H1 (cell line): ENCODE data around the gene ANGPTL2. TPM values are rescaled to one million over a fixed set of nuclear protein-coding genes. Genes with fewer than 3 reads are reported as not detected.

ENCODE experiments used
- CTCF ChIA-PET: fragments of 300-600 bp; sonication (Branson Sonifier 250); formaldehyde crosslinking; loops from one replicate; lab custom pipeline; 2021; ENCODE audit not compliant: partially characterized antibody; lab: Charles Lee
- POLR2A ChIA-PET: fragments of 300-600 bp; sonication (Branson Sonifier 250); formaldehyde crosslinking; loops from one replicate; lab custom pipeline; 2021; ENCODE audit warnings: inconsistent platforms; ENCODE audit not compliant: partially characterized antibody; lab: Charles Lee
- DNase-seq, 2 experiments: peaks; one replicate each; pipeline versions ENCODE4 v3.0.0 to v3.0.0-alpha.2; 2010 to 2022; ENCODE audit warnings: low spot score in 2 of 2, low read depth in 1 of 2, mixed read lengths in 1 of 2
- FAIRE-seq: peaks from 2 replicates; lab custom pipeline; 2011; peaks lifted over from hg19 to GRCh38; lab: Jason Lieb, UNC
- H2AFZ ChIP-seq: 2 replicates; pipeline ENCODE4 v1.8.1; 2012; ENCODE audit warnings: low read length, inconsistent platforms
- H2AK5ac ChIP-seq: 2 replicates; pipeline ENCODE4 v1.6.1; 2013; ENCODE audit warnings: low read depth, low read length
- H2BK120ac ChIP-seq: replicated peaks from 2 replicates; pipeline ENCODE3; 2013; ENCODE audit warnings: low read depth, low read length, inconsistent platforms
- H2BK12ac ChIP-seq: 2 replicates; pipeline ENCODE4 v1.6.1; 2013; ENCODE audit warnings: low read depth, low read length
- H2BK15ac ChIP-seq: 2 replicates; pipeline ENCODE4 v1.6.1; 2013; ENCODE audit warnings: low read length
- H2BK20ac ChIP-seq: 2 replicates; pipeline ENCODE4 v1.6.1; 2013; ENCODE audit warnings: low read length
- H2BK5ac ChIP-seq: 2 replicates; pipeline ENCODE4 v1.6.1; 2013; ENCODE audit warnings: low read depth, low read length
- H3K14ac ChIP-seq: 2 replicates; pipeline ENCODE4 v1.6.1; 2013; ENCODE audit warnings: inconsistent platforms; ENCODE audit not compliant: insufficient read length
- H3K18ac ChIP-seq: 2 replicates; pipeline ENCODE4 v1.6.1; 2013; ENCODE audit warnings: low read length; ENCODE audit errors: extremely low read depth
- H3K23ac ChIP-seq: 2 replicates; pipeline ENCODE4 v1.6.1; 2013; ENCODE audit warnings: inconsistent platforms; ENCODE audit not compliant: insufficient read length
- H3K23me2 ChIP-seq: 2 replicates; pipeline ENCODE4 v1.6.1; 2013; ENCODE audit warnings: low read depth, low read length
- H3K27ac ChIP-seq: 2 replicates; pipeline ENCODE4 v1.6.1; 2011; ENCODE audit warnings: low read depth, low read length, inconsistent platforms
- H3K27me3 ChIP-seq, 4 experiments: replicated peaks in 1 of 4; 1 replicate in 1 of 4; 2 replicates in 3 of 4; pipeline versions ENCODE4 v1.6.1 to v1.8.1; 2011 to 2013; ENCODE audit warnings: low read length in 3 of 4, mild to moderate bottlenecking in 3 of 4, inconsistent platforms in 2 of 4, mixed read lengths in 2 of 4, moderate library complexity in 1 of 4; ENCODE audit not compliant: control insufficient read depth in 3 of 4, insufficient read depth in 3 of 4; ENCODE audit errors: extremely low read depth in 1 of 4
- H3K36me3 ChIP-seq, 4 experiments: 2 replicates each; pipeline versions ENCODE4 v1.6.1 to v1.8.1; 2011 to 2013; ENCODE audit warnings: mild to moderate bottlenecking in 4 of 4, low read length in 3 of 4, moderate library complexity in 2 of 4, control low read depth in 1 of 4, inconsistent platforms in 1 of 4; ENCODE audit not compliant: insufficient read depth in 4 of 4, control insufficient read depth in 2 of 4
- H3K4ac ChIP-seq: replicated peaks from 2 replicates; pipeline ENCODE3; 2013; ENCODE audit warnings: low read length, low read depth, mixed read lengths, inconsistent platforms; ENCODE audit not compliant: insufficient read length
- H3K4me1 ChIP-seq, 4 experiments: replicated peaks in 1 of 4; 1 replicate in 1 of 4; 2 replicates in 3 of 4; pipeline versions ENCODE4 v1.6.1 to v1.8.1; 2011 to 2013; ENCODE audit warnings: low read length in 3 of 4, inconsistent platforms in 2 of 4, mixed read lengths in 1 of 4; ENCODE audit not compliant: insufficient read depth in 4 of 4, control insufficient read depth in 3 of 4
- H3K4me2 ChIP-seq, 2 experiments: 2 replicates each; pipeline versions ENCODE4 v1.6.1 to v1.8.1; 2011 to 2013; ENCODE audit warnings: low read depth in 2 of 2, low read length in 2 of 2, control low read depth in 1 of 2, inconsistent platforms in 1 of 2, mild to moderate bottlenecking in 1 of 2; ENCODE audit not compliant: insufficient read depth in 1 of 2
- H3K4me3 ChIP-seq, 4 experiments: fragments of 200-600, 300-600 bp in 1 of 4; sonication (generic), shearing (Covaris generic), sonication (Bioruptor Twin) in 1 of 4; 2 replicates each; pipeline versions ENCODE4 v1.5.1 to v1.8.1; 2011 to 2016; ENCODE audit warnings: low read length in 4 of 4, low read depth in 3 of 4, control low read depth in 2 of 4, inconsistent platforms in 2 of 4, mild to moderate bottlenecking in 2 of 4, mixed read lengths in 1 of 4, moderate library complexity in 1 of 4; ENCODE audit not compliant: insufficient read depth in 2 of 4; ENCODE audit errors: extremely low read depth in 1 of 4
- H3K56ac ChIP-seq: replicated peaks from 2 replicates; pipeline ENCODE3; 2013; ENCODE audit warnings: low read depth, mild to moderate bottlenecking, mixed read lengths, low read length, inconsistent platforms; ENCODE audit not compliant: insufficient read length
- H3K79me1 ChIP-seq: 2 replicates; pipeline ENCODE4 v1.6.1; 2013; ENCODE audit warnings: low read depth, low read length, control low read depth
- H3K79me2 ChIP-seq, 2 experiments: 2 replicates each; pipeline versions ENCODE4 v1.6.1 to v1.8.1; 2012 to 2013; ENCODE audit warnings: low read length in 2 of 2, mild to moderate bottlenecking in 2 of 2, inconsistent platforms in 1 of 2; ENCODE audit not compliant: insufficient read depth in 2 of 2, control insufficient read depth in 1 of 2
- H3K9ac ChIP-seq, 4 experiments: replicated peaks in 1 of 4; 1 replicate in 1 of 4; 2 replicates in 3 of 4; pipeline versions ENCODE4 v1.6.1 to v1.8.1; 2011 to 2013; ENCODE audit warnings: low read depth in 3 of 4, low read length in 3 of 4, control low read depth in 2 of 4, mild to moderate bottlenecking in 2 of 4, moderate library complexity in 2 of 4, inconsistent platforms in 1 of 4; ENCODE audit errors: extremely low read depth in 1 of 4
- H3K9me3 ChIP-seq, 2 experiments: 2 replicates each; pipeline versions ENCODE4 v1.6.1 to v1.8.1; 2012 to 2013; ENCODE audit warnings: mild to moderate bottlenecking in 2 of 2, moderate library complexity in 2 of 2, control low read depth in 1 of 2, inconsistent platforms in 1 of 2, low read depth in 1 of 2, low read length in 1 of 2, mixed read lengths in 1 of 2; ENCODE audit not compliant: insufficient read depth in 2 of 2
- H4K20me1 ChIP-seq, 2 experiments: replicated peaks in 1 of 2; 2 replicates each; pipeline versions ENCODE3 to v1.8.1; 2011 to 2013; ENCODE audit warnings: inconsistent platforms in 2 of 2, low read length in 2 of 2, mild to moderate bottlenecking in 1 of 2; ENCODE audit not compliant: insufficient read depth in 2 of 2, control insufficient read depth in 1 of 2
- H4K5ac ChIP-seq: 2 replicates; pipeline ENCODE4 v1.6.1; 2013; ENCODE audit warnings: low read length, low read depth, mixed read lengths, inconsistent platforms; ENCODE audit not compliant: insufficient read length
- H4K8ac ChIP-seq: 2 replicates; pipeline ENCODE4 v1.8.0; 2013; ENCODE audit warnings: mild to moderate bottlenecking, moderate library complexity, low read length, inconsistent platforms; ENCODE audit not compliant: insufficient read depth; ENCODE audit errors: extremely low read depth
- H4K91ac ChIP-seq: replicated peaks from 2 replicates; pipeline ENCODE3; 2013; ENCODE audit warnings: low read length, mixed read lengths, inconsistent platforms; ENCODE audit not compliant: insufficient read length
- CREB1 ChIP-seq: IDR thresholded peaks from 2 replicates; pipeline ENCODE4 v1.6.1; 2012; ENCODE audit warnings: inconsistent platforms
- EZH2 ChIP-seq: fragments of 200-600 bp; sonication (generic); IDR thresholded peaks from 2 replicates; pipeline ENCODE4 v1.7.1; 2012; ENCODE audit warnings: low read depth, mild to moderate bottlenecking, moderate library complexity, low read length, inconsistent platforms; ENCODE audit not compliant: severe bottlenecking
- WGBS, 2 experiments: shearing (Covaris generic) in 1 of 2; methylation state at CpG; one replicate each; pipeline versions ENCODE4 v1.1.6 to v1.1.7; 2013 to 2015; ENCODE audit warnings: low lambda C conversion rate in 2 of 2, mixed read lengths in 2 of 2, inconsistent platforms in 1 of 2, low coverage in 1 of 2, missing lambda C conversion rate in 1 of 2; ENCODE audit not compliant: insufficient replicate concordance in 2 of 2, insufficient coverage in 1 of 2, insufficient read length in 1 of 2; ENCODE audit errors: extremely low coverage in 1 of 2, missing lambda C conversion rate in 1 of 2; 5-methylcytosine and 5-hydroxymethylcytosine counted together
- polyA plus RNA-seq, 7 experiments: library from polyadenylated mRNA; depleted of rRNA in 3 of 7; stranded (reverse) in 5 of 7; unstranded in 2 of 7; fragments of >200 nt in 5 of 7; fragments of 200-250 nt in 2 of 7; gene quantifications; 1 replicate in 5 of 7; 2 replicates in 1 of 7; 4 replicates in 1 of 7; pipeline versions ENCODE4 v1.2.1 to v1.2.3, GENCODE V29; 2011 to 2013; ENCODE audit warnings: missing spikeins in 2 of 7, mixed read lengths in 2 of 7
- total RNA-seq: library from RNA; stranded (reverse); fragmentation: NEBNext Ultra II Directional; extraction: Animal tissue kit (Norgen Biotek cat#: 25700); gene quantifications from 2 replicates; pipeline ENCODE4 v1.2.1, GENCODE V29; 2021
- TF ChIP-seq, protein P1 (sequence below), 3 experiments: IDR thresholded peaks; 1 replicate in 2 of 3; 2 replicates in 1 of 3; pipeline versions ENCODE4 v1.5.1 to v1.6.1; 2011; ENCODE audit warnings: low read length in 3 of 3, mild to moderate bottlenecking in 3 of 3, inconsistent platforms in 2 of 3, low read depth in 1 of 3, moderate library complexity in 1 of 3; ENCODE audit not compliant: insufficient read depth in 1 of 3; ENCODE audit errors: control extremely low read depth in 1 of 3

ANGPTL2 gene
- total and polyA plus RNA-seq, 2 of the 8 experiments (the other 6 are each of a cell fraction or from before 2014, with no cell fraction given): 9.0 to 10.6 TPM

DNA sequence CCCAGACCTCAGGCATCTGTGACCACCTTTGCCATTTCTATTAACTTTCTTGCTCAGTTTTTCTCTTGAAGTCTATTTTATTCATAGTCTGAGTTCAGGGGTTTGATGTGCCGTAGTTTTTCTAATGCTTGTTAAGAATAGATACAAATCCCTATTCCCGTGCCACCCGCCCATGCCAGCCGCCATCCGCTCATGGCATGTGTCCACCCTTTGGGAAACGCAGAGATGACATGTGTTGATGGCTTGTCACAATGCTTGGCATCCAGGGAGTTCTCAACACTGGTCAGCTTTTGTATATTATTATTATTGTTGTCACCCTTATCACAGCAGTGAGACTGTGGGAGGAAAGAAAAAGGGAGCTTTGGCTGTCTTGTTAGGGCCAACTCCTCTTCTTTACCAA is 17.3 kb upstream of the ANGPTL2 start:
- Histone ChIP-seq H3K27me3 (no peaks in the 10 kb centered on the region), H2BK5ac (no peak overlapping the region), H3K18ac (no peak overlapping the region), H4K20me1 (no peaks in the 10 kb centered on the region), H2AFZ (no peak overlapping the region), H3K14ac (no peak overlapping the region), H3K56ac (no peak overlapping the region), H2AK5ac (no peak overlapping the region), H3K79me1 (no peaks in the 10 kb centered on the region), H3K27ac (no peak overlapping the region), H3K4me1 (peaks cover 0 to 8% (median 6%) of the 10 kb centered on the region in 4 experiments; a peak in 5 of 7 replicates), H4K8ac (no peak overlapping the region), H3K4me2 (no peak overlapping the region), H3K23ac (no peak overlapping the region), H4K91ac (no peak overlapping the region), H3K79me2 (no peaks in the 10 kb centered on the region), H2BK12ac (no peak overlapping the region), H2BK15ac (no peak overlapping the region), H3K23me2 (no peaks in the 10 kb centered on the region), H3K36me3 (no peaks in the 10 kb centered on the region), H3K9ac (no peak overlapping the region), H2BK120ac (no peak overlapping the region), H2BK20ac (no peak overlapping the region), H3K9me3 (no peaks in the 10 kb centered on the region), H4K5ac (no peak overlapping the region), H3K4me3 (no peak overlapping the region), H3K4ac (no peak overlapping the region)
- no peak for DNase-seq
- 86% methylated on average over 6 of the region's 6 CpGs; no CpG with 5 or more reads in 1 of the 2 experiments for WGBS, 2 experiments
- CTCF ChIA-PET: interaction anchor here (0.8 to 1.3 kb wide), 2 partner anchors 9 to 199 kb away, joined by 3 to 4 read pairs; no protein-coding TSS in a partner anchor
- POLR2A ChIA-PET: interaction anchor here (2.4 kb wide), 1 partner anchor 11 kb away, joined by 10 read pairs; no protein-coding TSS in a partner anchor
- no peak for FAIRE-seq
- TF ChIP-seq EZH2: no peak
- no peak for TF ChIP-seq CREB1
- TF ChIP-seq, protein P1, sequence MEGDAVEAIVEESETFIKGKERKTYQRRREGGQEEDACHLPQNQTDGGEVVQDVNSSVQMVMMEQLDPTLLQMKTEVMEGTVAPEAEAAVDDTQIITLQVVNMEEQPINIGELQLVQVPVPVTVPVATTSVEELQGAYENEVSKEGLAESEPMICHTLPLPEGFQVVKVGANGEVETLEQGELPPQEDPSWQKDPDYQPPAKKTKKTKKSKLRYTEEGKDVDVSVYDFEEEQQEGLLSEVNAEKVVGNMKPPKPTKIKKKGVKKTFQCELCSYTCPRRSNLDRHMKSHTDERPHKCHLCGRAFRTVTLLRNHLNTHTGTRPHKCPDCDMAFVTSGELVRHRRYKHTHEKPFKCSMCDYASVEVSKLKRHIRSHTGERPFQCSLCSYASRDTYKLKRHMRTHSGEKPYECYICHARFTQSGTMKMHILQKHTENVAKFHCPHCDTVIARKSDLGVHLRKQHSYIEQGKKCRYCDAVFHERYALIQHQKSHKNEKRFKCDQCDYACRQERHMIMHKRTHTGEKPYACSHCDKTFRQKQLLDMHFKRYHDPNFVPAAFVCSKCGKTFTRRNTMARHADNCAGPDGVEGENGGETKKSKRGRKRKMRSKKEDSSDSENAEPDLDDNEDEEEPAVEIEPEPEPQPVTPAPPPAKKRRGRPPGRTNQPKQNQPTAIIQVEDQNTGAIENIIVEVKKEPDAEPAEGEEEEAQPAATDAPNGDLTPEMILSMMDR (IDR thresholded peaks at IDR 0.05; ENCODE audit: control extremely low read depth in 1 of 3, insufficient read depth in 1 of 3, low read depth in 1 of 3, low read length in 3 of 3): no peak
